ENCODE results near the gene PKNOX2.

The PKNOX2 gene

DNA sequence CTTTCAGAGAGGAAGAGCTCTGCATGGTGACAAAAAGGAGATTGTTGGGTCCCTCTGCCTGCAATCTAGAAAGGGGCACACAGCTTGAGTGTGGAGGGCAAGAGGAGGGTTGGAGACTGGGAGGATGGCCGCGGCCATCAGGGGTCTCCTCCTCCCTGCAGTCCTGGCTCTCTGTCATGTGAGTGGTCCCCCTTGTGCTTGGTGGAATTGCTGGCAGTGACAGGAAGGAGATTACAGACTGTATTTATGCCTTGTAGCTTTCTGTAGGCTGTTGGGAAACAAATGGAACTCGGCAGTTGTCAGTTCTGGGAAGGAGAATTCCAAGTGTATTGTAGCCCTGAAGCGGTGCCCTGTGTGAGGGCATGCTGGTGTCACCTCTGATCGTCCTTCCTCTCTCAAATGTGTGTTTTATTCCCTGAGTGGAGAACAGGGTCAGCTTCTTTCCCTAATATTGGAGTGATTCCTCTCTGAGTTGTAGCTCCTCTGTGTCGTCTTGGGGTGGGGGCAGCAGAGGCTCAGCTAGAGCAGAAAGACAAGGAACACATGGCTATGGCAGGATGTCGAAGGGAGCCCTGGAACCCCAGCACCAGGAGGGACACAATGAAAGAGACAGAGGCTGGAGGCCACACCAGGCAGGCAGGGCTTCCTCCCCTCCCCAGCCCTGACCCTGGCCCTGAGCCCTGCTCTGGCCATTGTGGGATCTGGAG lies 163.1 kb downstream of the PKNOX2 start:
- no peak overlapping the region for H3K4me3 ChIP-seq (replicated peaks; ENCODE audit: low read depth, low read length)
- DNase-seq (ENCODE audit: low read depth): no peak
- TF ChIP-seq, protein P1, sequence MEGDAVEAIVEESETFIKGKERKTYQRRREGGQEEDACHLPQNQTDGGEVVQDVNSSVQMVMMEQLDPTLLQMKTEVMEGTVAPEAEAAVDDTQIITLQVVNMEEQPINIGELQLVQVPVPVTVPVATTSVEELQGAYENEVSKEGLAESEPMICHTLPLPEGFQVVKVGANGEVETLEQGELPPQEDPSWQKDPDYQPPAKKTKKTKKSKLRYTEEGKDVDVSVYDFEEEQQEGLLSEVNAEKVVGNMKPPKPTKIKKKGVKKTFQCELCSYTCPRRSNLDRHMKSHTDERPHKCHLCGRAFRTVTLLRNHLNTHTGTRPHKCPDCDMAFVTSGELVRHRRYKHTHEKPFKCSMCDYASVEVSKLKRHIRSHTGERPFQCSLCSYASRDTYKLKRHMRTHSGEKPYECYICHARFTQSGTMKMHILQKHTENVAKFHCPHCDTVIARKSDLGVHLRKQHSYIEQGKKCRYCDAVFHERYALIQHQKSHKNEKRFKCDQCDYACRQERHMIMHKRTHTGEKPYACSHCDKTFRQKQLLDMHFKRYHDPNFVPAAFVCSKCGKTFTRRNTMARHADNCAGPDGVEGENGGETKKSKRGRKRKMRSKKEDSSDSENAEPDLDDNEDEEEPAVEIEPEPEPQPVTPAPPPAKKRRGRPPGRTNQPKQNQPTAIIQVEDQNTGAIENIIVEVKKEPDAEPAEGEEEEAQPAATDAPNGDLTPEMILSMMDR (IDR thresholded peaks at IDR 0.05; ENCODE audit: low read length, missing control alignments): no peak

DNA sequence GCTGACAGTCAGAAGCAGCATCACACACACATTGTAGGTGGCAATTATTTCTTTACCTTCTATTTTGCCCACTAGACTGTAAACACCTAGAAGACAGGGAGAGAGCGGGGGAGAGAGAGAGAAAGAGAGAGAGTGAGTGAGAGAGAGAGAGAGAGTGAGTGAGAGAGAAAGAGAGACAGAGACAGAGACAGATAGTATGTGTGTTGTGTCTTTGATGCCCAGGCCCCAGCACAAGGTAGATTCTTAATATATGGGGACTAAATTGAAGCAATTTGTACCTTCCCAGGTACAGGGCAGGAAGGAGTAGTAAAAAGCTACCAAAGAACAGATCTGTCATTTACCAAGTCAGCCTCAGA lies 163.7 kb downstream of the PKNOX2 start:
- no peak overlapping the region for H3K4me3 ChIP-seq (replicated peaks; ENCODE audit: low read depth, low read length)
- DNase-seq (ENCODE audit: low read depth): no peak
- TF ChIP-seq, protein P1 (IDR thresholded peaks at IDR 0.05; ENCODE audit: low read length, missing control alignments): no peak

DNA sequence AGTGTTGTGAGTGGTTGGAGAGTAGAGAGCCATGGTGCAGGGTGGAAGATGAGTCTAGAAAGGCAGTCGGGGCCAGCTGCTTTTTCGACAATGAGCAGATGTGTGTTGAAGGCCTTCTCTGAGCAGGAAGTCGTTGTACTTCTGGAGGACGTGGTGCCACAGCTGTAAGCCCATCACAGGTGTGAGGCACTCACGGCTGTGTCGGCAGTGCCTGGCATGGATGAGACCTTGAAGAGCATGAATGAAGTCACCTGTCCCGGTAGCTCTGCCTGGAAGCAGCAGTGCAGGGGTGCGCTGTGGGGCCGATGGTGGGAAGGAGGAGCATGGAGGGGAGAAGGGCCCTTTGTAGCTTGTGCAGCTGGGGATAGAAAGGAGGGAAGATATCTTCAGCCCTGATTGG lies 165.2 kb downstream of the PKNOX2 start:
- no peak for DNase-seq (ENCODE audit: low read depth)
- no peak overlapping the region for H3K4me3 ChIP-seq (replicated peaks; ENCODE audit: low read depth, low read length)
- TF ChIP-seq, protein P1 (IDR thresholded peaks at IDR 0.05; ENCODE audit: low read length, missing control alignments): no peak

DNA sequence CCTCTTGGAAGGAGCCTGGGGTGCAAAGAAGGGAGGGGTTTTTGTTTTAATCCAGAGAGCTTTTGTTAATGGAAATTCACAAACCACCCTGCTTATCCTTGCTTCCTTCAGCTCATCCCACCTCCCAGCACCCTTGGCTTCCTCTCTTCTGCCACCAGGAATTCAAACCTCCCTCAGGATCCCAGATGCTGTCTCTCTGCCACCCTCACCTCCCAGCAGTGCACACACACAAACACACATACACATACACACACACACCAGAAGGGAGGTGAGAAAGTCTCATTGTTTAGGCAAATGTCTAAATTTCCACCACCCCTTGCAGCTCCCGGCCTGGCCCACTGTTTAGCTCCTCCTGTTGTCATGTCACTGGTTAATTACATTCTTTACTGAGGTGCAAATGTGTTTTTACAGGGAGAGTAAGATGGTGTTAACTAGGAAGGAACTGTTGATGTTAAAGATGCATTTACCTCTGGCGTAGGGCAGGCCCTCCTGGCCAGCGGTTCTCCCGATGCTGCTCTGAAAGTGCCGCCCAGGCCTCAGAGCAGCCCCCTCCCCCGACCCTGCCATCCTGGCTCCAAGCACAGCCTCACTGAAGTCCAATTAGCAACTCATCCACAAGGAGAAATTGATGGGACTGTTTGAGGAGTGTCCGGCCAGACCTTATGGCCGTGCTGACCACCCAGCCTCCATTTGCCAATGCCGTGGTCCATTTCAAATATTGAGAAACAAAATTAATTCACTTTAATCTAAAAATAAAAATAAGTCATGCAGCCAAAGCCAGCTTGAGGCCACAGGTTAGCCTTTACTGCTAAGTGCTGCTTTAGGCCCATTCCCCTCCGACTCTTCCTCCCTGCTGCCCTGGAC lies 166.1 kb downstream of the PKNOX2 start:
- no peak for DNase-seq (ENCODE audit: low read depth)
- no peak overlapping the region for H3K4me3 ChIP-seq (replicated peaks; ENCODE audit: low read depth, low read length)
- TF ChIP-seq, protein P1 (IDR thresholded peaks at IDR 0.05; ENCODE audit: low read length, missing control alignments): no peak

DNA sequence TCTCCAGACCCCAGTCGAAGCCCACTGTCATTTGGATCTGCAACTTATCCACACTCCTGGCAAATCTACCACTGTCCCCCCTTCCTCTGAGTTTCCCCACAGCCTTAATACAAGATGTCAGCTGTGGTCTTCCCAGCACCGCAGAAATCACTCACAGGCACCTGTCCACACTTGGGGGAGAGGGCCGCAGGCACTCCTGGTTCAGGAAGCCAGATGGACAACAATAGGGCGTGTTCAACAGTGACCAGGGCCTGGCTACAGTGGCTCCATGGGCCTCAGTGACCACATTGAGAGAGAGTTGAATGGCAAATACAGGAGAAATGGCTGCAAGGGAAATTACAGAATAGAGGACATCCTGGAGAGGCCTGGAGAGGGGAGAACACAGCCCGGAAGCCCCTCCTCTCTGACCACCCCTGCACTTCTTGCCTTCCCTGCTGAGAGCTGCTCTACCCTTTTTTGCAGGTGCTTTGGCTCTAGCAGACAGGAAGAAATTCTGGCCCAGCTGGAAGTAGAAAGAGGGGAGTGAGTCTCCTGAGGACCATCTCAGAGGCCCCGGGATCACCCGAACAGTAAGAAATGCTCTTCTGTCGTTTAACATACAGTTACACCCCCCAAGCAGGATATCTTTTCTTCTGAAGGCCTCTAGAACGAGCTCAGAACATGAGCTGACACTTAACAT lies 166.9 kb downstream of the PKNOX2 start:
- no peak for DNase-seq (ENCODE audit: low read depth)
- H3K4me3 ChIP-seq (replicated peaks; ENCODE audit: low read depth, low read length): no peak overlapping the region
- TF ChIP-seq, protein P1 (IDR thresholded peaks at IDR 0.05; ENCODE audit: low read length, missing control alignments): no peak

DNA sequence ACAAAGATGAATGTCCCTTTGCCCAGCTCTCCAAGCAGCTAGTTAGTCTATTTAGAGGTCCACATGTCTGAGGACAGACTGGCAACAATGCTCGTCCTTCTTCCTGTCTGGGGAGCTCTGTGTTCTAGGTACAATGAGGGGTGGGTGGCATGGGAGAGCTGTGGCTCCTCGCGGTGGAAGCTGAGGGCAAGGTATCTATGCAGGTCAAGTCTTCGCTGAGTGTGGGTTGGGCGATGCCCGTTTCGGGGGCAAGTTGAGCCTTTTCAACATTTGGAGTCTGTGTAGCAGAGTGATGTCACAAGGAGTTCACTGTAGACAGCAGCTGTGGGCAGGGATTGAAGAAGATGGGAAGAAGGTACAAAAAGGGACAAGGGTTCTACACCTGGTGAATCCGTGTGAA lies 168.3 kb downstream of the PKNOX2 start:
- TF ChIP-seq, protein P1 (IDR thresholded peaks at IDR 0.05; ENCODE audit: low read length, missing control alignments): no peak
- no peak overlapping the region for H3K4me3 ChIP-seq (replicated peaks; ENCODE audit: low read depth, low read length)
- no peak for DNase-seq (ENCODE audit: low read depth)

Data from fibroblast of pulmonary artery (primary cell).